Measurements from ENCODE around the gene ABCB11.
"Not testable (repeated sequence)": the region's sequence is repeated elsewhere in the genome, so short reads cannot be mapped to it uniquely, and the experiment has no call there.

ABCB11 gene

DNA sequence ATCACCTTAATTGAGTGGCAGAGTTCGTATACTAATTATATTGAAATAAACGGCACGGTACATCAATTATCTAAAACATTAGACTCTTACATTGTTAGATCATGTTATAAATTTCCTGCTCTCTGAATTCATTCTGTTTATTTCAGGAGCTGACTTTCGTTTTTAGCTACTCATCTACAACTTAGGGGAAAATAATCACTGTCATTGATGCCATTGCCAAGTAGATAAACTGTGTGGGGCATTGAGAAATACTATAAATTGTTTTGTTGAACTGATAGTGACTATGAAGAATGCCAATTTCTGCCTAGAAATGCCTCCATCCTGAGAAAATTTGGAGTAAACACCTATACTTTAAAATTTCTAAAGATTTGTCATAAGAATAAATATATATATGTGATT lies 17.5 kb downstream of the ABCB11 start:
- Histone ChIP-seq H3K27me3 (ENCODE audit: insufficient read depth, poor library complexity, severe bottlenecking) (no peaks in the 10 kb centered on the region), H3K9me3 (ENCODE audit: severe bottlenecking) (no peaks in the 10 kb centered on the region), H3K36me3 (ENCODE audit: low read depth) (no peaks in the 10 kb centered on the region), H3K27ac (ENCODE audit: poor library complexity, severe bottlenecking) (no peak overlapping the region), H3K4me1 (ENCODE audit: insufficient read depth, poor library complexity, severe bottlenecking) (peaks cover 30% of the 10 kb centered on the region), H3K4me3 (ENCODE audit: severe bottlenecking) (no peak overlapping the region)
- ATAC-seq (ENCODE audit: low read depth): no peak
- TF ChIP-seq, protein P1, sequence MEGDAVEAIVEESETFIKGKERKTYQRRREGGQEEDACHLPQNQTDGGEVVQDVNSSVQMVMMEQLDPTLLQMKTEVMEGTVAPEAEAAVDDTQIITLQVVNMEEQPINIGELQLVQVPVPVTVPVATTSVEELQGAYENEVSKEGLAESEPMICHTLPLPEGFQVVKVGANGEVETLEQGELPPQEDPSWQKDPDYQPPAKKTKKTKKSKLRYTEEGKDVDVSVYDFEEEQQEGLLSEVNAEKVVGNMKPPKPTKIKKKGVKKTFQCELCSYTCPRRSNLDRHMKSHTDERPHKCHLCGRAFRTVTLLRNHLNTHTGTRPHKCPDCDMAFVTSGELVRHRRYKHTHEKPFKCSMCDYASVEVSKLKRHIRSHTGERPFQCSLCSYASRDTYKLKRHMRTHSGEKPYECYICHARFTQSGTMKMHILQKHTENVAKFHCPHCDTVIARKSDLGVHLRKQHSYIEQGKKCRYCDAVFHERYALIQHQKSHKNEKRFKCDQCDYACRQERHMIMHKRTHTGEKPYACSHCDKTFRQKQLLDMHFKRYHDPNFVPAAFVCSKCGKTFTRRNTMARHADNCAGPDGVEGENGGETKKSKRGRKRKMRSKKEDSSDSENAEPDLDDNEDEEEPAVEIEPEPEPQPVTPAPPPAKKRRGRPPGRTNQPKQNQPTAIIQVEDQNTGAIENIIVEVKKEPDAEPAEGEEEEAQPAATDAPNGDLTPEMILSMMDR (IDR thresholded peaks at IDR 0.05; ENCODE audit: poor library complexity, severe bottlenecking): no peak
- DNase-seq (ENCODE audit: low spot score): no peak

DNA sequence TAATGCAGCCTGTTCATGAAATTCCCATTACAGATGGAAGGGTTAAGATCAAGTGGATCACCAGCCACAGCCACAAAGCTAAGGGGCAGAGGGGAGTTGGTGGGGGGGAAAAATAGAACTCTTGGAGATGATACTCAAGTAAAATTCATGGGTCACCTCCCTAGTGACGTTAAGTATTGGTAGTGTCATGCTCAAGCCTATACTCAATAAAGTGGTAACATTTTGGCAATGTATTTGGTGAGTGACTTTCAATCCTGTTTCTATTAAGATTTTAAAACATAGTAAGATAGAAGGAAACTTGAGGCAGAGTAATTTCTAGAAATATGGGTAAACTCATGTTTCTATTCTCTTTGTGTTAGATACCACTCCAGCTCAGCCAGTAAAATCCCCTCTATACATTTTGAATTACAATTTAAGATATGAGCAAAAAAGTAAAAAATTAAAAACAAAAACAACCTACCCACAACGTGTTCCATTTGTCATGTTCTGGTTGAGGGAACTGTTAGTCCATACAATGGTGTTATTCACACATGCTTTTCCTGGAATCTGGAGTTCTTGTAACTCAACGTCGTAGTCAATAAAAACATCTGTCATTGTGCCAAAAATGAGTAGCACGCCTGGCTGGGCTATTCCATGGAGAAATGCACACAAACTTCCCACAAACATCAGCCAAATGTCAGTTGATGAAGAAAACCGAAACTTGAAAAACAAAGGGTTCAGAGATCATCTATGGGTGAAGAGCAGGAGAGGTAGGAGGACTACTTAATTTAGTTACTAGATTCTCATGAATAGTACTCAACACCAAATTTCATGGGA lies 18.1 kb downstream of the ABCB11 start:
- H3K4me3 ChIP-seq (ENCODE audit: severe bottlenecking): no peak overlapping the region
- ATAC-seq (ENCODE audit: low read depth) (no peak), DNase-seq (ENCODE audit: low spot score) (no peak)
- no peaks in the 10 kb centered on the region for H3K36me3 ChIP-seq (ENCODE audit: low read depth)
- peak overlapping the region; percentile 54 for H3K27ac ChIP-seq (ENCODE audit: poor library complexity, severe bottlenecking)
- no peaks in the 10 kb centered on the region for H3K9me3 ChIP-seq (ENCODE audit: severe bottlenecking)
- H3K27me3 ChIP-seq (ENCODE audit: insufficient read depth, poor library complexity, severe bottlenecking): no peaks in the 10 kb centered on the region
- TF ChIP-seq, protein P1 (IDR thresholded peaks at IDR 0.05; ENCODE audit: poor library complexity, severe bottlenecking): no peak
- peaks cover 26% of the 10 kb centered on the region for H3K4me1 ChIP-seq (ENCODE audit: insufficient read depth, poor library complexity, severe bottlenecking)

DNA sequence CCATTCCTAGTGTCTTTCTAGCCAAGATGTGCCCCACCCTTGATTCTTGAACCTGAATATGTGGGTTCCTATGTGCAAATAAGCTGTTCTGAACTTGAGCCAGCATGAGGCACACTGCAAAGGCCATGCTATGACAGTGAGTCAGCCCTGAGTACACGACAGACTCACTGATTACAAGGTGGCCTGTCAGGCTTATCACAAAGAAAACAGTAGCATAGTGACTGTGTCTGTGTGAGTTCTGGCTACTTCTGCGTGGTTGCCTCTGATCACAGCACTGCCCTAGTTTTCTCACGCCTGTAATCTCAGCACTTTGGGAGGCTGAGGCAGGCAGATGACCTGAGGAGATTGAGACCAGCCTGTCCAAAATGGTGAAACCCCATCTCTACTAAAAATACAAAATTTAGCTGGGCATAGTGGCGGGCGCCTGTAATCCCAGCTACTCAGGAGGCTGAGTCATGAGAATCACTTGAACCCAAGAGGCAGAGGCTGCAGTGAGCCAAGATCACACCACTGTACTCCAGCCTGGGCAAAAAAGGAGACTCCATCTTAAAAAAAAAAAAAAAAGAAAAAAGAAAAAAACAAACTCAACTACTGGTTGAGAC lies 18.8 kb downstream of the ABCB11 start:
- peaks cover 25% of the 10 kb centered on the region for H3K4me1 ChIP-seq (ENCODE audit: insufficient read depth, poor library complexity, severe bottlenecking)
- not testable (repeated sequence) for H3K9me3 ChIP-seq (ENCODE audit: severe bottlenecking); H3K36me3 ChIP-seq (ENCODE audit: low read depth); H3K27me3 ChIP-seq (ENCODE audit: insufficient read depth, poor library complexity, severe bottlenecking); H3K4me3 ChIP-seq (ENCODE audit: severe bottlenecking)
- H3K27ac ChIP-seq (ENCODE audit: poor library complexity, severe bottlenecking): peak overlapping the region; percentile 54
- ATAC-seq (ENCODE audit: low read depth): peak; percentile 92
- peak; percentile 56 for DNase-seq (ENCODE audit: low spot score)

DNA sequence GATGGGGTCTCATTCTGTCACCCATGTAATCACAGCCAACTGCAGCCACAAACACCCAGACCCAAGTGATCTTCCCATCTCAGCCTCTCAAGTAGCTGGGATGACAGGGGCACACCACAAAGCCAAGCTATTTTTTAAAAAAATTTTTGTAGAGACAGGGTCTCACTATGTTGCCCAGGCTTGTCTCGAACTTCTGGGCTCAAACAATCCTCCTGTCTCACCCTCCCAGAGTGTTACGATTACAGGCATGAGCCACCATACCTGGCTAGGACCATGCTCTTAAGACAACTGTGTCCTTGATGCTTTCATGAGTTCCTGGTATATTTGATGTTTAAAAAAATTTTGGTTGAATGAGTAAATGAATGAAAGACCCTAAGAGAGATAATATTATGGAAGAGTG lies 19.4 kb downstream of the ABCB11 start:
- H3K4me1 ChIP-seq (ENCODE audit: insufficient read depth, poor library complexity, severe bottlenecking): peaks cover 25% of the 10 kb centered on the region

DNA sequence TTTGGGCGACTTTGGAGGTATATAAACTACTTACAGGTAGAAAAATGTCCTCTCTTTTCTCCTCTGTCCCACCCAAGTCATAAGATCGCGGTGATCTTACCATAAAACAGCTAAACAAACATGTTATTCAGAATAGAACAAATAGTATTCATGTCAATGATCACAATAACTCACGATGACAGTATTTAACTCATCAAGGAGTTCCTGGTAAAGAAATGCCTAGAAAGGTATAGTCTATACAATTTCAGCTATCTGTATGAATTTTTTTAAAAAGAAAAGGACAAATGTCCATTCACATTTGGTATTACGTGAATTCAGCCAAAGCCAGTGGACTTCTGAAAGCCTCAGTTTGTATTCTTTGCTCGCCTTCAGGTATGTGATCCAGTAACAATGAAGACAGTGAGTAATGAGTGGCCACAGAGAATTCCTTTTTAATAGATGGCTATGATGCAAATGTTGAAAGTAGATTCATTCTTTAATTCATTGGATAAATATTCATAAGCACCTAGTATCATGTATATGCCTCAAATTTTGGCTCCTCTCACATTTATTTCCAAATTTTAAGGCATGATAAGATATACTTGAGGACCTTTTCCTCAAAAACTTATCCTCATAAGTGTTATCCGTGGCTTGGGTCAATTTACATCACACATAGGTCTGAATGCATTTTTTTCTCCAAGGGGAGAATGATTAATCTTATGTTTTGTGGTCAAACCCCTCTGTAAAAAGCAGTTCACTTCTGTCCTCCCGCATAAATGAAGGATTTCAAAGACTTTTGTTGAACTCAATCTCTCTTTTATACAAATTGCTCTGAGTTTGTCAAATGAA lies 20.3 kb downstream of the ABCB11 start:
- Histone ChIP-seq H3K9me3 (ENCODE audit: severe bottlenecking) (peaks cover 6% of the 10 kb centered on the region), H3K36me3 (ENCODE audit: low read depth) (no peaks in the 10 kb centered on the region), H3K27ac (ENCODE audit: poor library complexity, severe bottlenecking) (peak overlapping the region; percentile 54), H3K27me3 (ENCODE audit: insufficient read depth, poor library complexity, severe bottlenecking) (no peaks in the 10 kb centered on the region), H3K4me3 (ENCODE audit: severe bottlenecking) (no peak overlapping the region), H3K4me1 (ENCODE audit: insufficient read depth, poor library complexity, severe bottlenecking) (peaks cover 31% of the 10 kb centered on the region)
- DNase-seq (ENCODE audit: low spot score): no peak
- TF ChIP-seq, protein P1 (IDR thresholded peaks at IDR 0.05; ENCODE audit: poor library complexity, severe bottlenecking): no peak
- ATAC-seq (ENCODE audit: low read depth): peak; percentile 62

More for the DNA sequence above, 19.4 kb downstream of the ABCB11 start:
- TF ChIP-seq, protein P1 (IDR thresholded peaks at IDR 0.05; ENCODE audit: poor library complexity, severe bottlenecking): no peak
- no peak for ATAC-seq (ENCODE audit: low read depth)
- no peak for DNase-seq (ENCODE audit: low spot score)
- peaks cover 4% of the 10 kb centered on the region for H3K9me3 ChIP-seq (ENCODE audit: severe bottlenecking)
- peak overlapping the region; percentile 54 for H3K27ac ChIP-seq (ENCODE audit: poor library complexity, severe bottlenecking)
- no peak overlapping the region for H3K4me3 ChIP-seq (ENCODE audit: severe bottlenecking)
- no peaks in the 10 kb centered on the region for H3K27me3 ChIP-seq (ENCODE audit: insufficient read depth, poor library complexity, severe bottlenecking)
- H3K36me3 ChIP-seq (ENCODE audit: low read depth): no peaks in the 10 kb centered on the region

All from RWPE2 (cell line).